ENCODE data around the gene CCDC150.

- TF ChIP-seq, protein P1, sequence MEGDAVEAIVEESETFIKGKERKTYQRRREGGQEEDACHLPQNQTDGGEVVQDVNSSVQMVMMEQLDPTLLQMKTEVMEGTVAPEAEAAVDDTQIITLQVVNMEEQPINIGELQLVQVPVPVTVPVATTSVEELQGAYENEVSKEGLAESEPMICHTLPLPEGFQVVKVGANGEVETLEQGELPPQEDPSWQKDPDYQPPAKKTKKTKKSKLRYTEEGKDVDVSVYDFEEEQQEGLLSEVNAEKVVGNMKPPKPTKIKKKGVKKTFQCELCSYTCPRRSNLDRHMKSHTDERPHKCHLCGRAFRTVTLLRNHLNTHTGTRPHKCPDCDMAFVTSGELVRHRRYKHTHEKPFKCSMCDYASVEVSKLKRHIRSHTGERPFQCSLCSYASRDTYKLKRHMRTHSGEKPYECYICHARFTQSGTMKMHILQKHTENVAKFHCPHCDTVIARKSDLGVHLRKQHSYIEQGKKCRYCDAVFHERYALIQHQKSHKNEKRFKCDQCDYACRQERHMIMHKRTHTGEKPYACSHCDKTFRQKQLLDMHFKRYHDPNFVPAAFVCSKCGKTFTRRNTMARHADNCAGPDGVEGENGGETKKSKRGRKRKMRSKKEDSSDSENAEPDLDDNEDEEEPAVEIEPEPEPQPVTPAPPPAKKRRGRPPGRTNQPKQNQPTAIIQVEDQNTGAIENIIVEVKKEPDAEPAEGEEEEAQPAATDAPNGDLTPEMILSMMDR (IDR thresholded peaks at IDR 0.05 in 8 of 11, conservative IDR thresholded peaks at IDR 0.05 in 3 of 11): no peak
- TF ChIP-seq POLR2AphosphoS5 (IDR thresholded peaks at IDR 0.05) (no peak), POLR2A (IDR thresholded peaks at IDR 0.05) (no peak)
Observed at GRCh38 chr2:196725882-196726281, 86.4 kb downstream of the CCDC150 start.
